ENCODE data around the gene PAK1. TPM values are rescaled to one million over a fixed set of nuclear protein-coding genes. Genes with fewer than 3 reads are reported as not detected.
A peak's percentile ranks its signal among the peaks of the same experiment; 100 is the strongest.

The PAK1 gene
- polyA plus RNA-seq, 3 donors from 2014 or later, result 13.3 to 19.1 (median 18.3) TPM

- H3K4me3 Mint-ChIP-seq, result no peak overlapping the region
- DNase-seq, result no peak
- H3K36me3 Mint-ChIP-seq, result no peaks in the 10 kb centered on the region
- no peaks in the 10 kb centered on the region for H3K9me3 Mint-ChIP-seq
- H3K4me1 Mint-ChIP-seq, result no peaks in the 10 kb centered on the region
- H3K27ac Mint-ChIP-seq, result no peak overlapping the region
- peaks cover 0 to 1% (median 1%) of the 10 kb centered on the region in 3 donors for H3K27me3 Mint-ChIP-seq (ENCODE audit: low read depth in 3 of 3)
Observed at GRCh38 chr11:77418971-77419597, 54.8 kb downstream of the PAK1 start.

GRCh38 chr11:77418155-77418970, 55.5 kb downstream of the PAK1 start:
- Mint-ChIP-seq H3K4me3 (no peak overlapping the region), H3K9me3 (no peaks in the 10 kb centered on the region), H3K36me3 (no peaks in the 10 kb centered on the region), H3K27me3 (ENCODE audit: low read depth in 3 of 3) (peaks cover 0 to 1% (median 1%) of the 10 kb centered on the region in 3 donors), H3K27ac (no peak overlapping the region), H3K4me1 (no peaks in the 10 kb centered on the region)
- DNase-seq, result no peak

- H3K27me3 Mint-ChIP-seq (ENCODE audit: low read depth in 3 of 3), result peaks cover 0 to 3% (median 1%) of the 10 kb centered on the region in 3 donors
- H3K27ac Mint-ChIP-seq, result no peak overlapping the region
- H3K4me3 Mint-ChIP-seq, result no peak overlapping the region
- no peaks in the 10 kb centered on the region for H3K36me3 Mint-ChIP-seq
- H3K9me3 Mint-ChIP-seq, result no peaks in the 10 kb centered on the region
- peaks cover 10 to 16% of the 10 kb centered on the region in 2 donors for H3K4me1 Mint-ChIP-seq
- DNase-seq, result no peak
Observed at GRCh38 chr11:77416357-77416756, 57.5 kb downstream of the PAK1 start.

DNA sequence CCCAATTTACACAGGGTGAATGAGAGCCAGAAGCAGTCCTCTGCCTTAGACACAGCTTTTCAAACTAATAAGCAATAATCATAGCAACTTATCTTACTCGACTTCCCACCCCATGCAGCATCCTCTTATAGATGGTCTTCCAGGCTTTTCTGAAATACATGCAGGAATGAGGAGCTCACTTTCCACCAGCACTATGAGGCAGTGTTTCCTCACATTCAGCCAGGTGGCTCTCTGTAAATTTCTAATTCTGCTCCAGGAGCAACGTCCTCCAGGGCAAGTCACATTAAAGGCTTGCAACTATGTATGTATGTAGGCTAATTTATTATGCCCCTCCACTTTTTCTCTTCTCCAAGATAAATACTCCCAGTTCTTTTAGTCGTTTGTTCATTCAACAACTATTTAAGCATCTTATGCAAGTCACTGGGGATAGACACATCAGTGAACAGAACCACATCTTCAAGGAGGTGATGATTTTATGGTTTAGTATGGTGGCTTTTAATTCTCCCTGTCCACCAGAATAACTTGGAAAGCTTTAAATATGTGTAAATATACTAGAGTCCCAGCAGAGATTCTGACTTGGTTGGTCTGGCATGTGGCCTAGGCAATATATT, 59.9 kb downstream of the PAK1 start:
- no peak overlapping the region for H3K27ac Mint-ChIP-seq
- peaks cover 26 to 36% of the 10 kb centered on the region in 2 donors for H3K4me1 Mint-ChIP-seq
- H3K27me3 Mint-ChIP-seq (ENCODE audit: low read depth in 3 of 3), result peaks cover 0 to 3% (median 0%) of the 10 kb centered on the region in 3 donors
- DNase-seq, result no peak
- H3K4me3 Mint-ChIP-seq, result no peak overlapping the region
- no peaks in the 10 kb centered on the region for H3K9me3 Mint-ChIP-seq
- H3K36me3 Mint-ChIP-seq, result no peaks in the 10 kb centered on the region

GRCh38 chr11:77412814-77413213, 61.1 kb downstream of the PAK1 start:
- Mint-ChIP-seq H3K36me3 (no peaks in the 10 kb centered on the region), H3K4me3 (peak overlapping the region; percentile 1 to 65 (median 36)), H3K4me1 (peaks cover 26 to 36% of the 10 kb centered on the region in 2 donors), H3K27ac (peak overlapping the region in 2 of 6 donors; percentile 47 to 50), H3K27me3 (ENCODE audit: low read depth in 3 of 3) (peaks cover 0 to 3% (median 0%) of the 10 kb centered on the region in 3 donors), H3K9me3 (no peaks in the 10 kb centered on the region)
- DNase-seq, result no peak

GRCh38 chr11:77411717-77412441, 62.0 kb downstream of the PAK1 start:
- Mint-ChIP-seq H3K27ac (peak overlapping the region; percentile 75 to 92 (median 86)), H3K36me3 (no peaks in the 10 kb centered on the region), H3K27me3 (ENCODE audit: low read depth in 3 of 3) (peaks cover 0 to 3% (median 0%) of the 10 kb centered on the region in 3 donors), H3K4me1 (peaks cover 26 to 36% of the 10 kb centered on the region in 2 donors), H3K9me3 (no peaks in the 10 kb centered on the region), H3K4me3 (peak overlapping the region; percentile 83 to 96 (median 91))
- peak; percentile 56 to 69 (median 66) for DNase-seq

DNA sequence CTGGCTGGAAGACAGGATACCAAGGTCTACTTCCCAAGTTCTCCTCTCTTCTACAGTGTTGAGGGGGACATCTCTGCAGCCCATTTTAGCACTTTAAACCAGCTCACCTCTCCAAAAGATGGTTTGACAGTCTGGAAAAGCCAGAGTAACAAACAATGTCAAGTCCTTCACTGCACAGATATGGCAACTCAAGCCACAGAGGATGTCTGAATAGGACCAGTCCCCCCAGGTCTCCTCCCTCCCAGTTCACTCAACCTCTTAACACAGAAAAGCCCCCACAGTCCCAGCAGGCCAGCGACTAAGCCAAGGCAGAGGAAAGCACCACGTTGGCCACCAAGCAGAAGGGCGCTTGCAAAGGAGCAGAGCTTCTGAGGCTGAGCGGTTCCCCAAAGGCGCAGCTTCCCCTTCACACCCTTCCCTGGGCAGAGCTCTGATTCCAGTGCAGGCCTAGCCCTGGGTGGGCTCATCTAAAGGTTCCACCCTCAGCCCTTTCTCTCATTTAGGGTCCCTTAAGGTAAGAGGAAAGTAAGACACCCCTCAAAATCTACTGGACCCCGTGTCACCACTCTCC, 62.7 kb downstream of the PAK1 start:
- Mint-ChIP-seq H3K9me3 (no peaks in the 10 kb centered on the region), H3K4me3 (peak overlapping the region; percentile 83 to 96 (median 91)), H3K27ac (peak overlapping the region; percentile 66 to 92 (median 76)), H3K27me3 (ENCODE audit: low read depth in 3 of 3) (peaks cover 0 to 3% (median 0%) of the 10 kb centered on the region in 3 donors), H3K36me3 (no peaks in the 10 kb centered on the region), H3K4me1 (peaks cover 26 to 36% of the 10 kb centered on the region in 2 donors)
- DNase-seq, result no peak

DNA sequence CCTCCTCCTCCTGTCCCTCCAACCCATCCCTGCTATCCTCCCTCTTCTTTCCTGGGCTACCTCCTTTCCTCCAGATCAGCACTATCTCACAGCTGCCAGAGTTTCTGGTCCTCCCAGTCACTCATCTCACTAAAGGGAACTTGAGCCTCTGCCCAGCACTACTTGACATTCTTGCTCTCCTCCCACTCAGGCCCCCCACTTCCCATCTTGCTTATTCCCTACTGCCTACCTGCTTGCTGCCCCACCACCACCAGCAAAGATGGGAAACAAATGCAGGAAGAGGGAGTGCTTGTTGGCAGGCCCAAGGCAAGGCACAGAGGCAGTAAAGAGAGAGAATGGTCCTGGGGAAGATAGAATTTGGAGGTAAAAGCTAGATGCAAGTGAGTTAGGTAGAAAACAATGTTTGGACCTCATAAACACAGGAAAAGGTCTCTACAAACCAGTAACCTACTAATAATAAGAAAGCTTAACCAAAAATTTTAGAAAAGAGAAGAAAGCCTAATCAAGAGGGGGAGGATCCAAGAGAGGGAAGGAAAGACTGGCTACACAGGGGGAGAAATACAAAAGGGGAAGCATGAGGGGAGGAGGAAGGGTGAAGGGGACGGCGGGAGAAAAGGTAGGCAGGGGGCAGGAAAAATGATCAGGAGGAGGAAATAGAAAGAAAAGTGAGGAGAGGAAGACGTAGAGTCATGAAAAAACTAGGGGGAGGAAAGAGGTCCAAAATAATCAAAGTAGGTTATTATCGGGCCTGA, 63.6 kb downstream of the PAK1 start:
- peaks cover 26 to 36% of the 10 kb centered on the region in 2 donors for H3K4me1 Mint-ChIP-seq
- H3K4me3 Mint-ChIP-seq, result peak overlapping the region; percentile 1 to 96 (median 83)

GRCh38 chr11:77409046-77409445, 64.8 kb downstream of the PAK1 start:
- H3K4me3 Mint-ChIP-seq, result no peak overlapping the region
- DNase-seq, result no peak
- no peaks in the 10 kb centered on the region for H3K9me3 Mint-ChIP-seq
- H3K27me3 Mint-ChIP-seq (ENCODE audit: low read depth in 3 of 3), result peaks cover 0 to 1% (median 0%) of the 10 kb centered on the region in 3 donors
- no peaks in the 10 kb centered on the region for H3K36me3 Mint-ChIP-seq
- H3K4me1 Mint-ChIP-seq, result peaks cover 26 to 36% of the 10 kb centered on the region in 2 donors
- H3K27ac Mint-ChIP-seq, result no peak overlapping the region

More for the DNA sequence above, 63.6 kb downstream of the PAK1 start:
- no peak for DNase-seq
- Mint-ChIP-seq H3K36me3 (no peaks in the 10 kb centered on the region), H3K27ac (peak overlapping the region in 3 of 6 donors; percentile 36 to 75 (median 66)), H3K9me3 (no peaks in the 10 kb centered on the region), H3K27me3 (ENCODE audit: low read depth in 3 of 3) (peaks cover 0 to 3% (median 0%) of the 10 kb centered on the region in 3 donors)

DNA sequence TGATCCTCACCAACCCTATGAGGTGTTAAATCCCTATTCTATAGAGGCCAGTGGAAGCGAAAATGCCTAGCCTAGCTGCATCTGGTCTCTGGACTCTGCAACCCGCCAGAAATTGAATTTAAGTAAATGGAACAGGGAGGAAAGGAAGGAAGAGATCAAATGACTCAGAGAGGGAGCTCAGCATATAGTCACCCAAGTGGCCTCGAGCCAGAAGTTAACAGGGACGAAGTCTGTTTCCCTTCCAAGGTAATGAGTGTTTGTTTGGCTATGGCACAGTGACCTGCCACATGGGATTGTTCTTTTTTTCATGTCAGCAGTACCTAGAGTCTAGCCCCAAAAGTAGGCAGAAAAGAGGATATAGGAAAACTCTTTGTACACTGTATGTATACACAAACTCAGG, 66.3 kb downstream of the PAK1 start:
- Mint-ChIP-seq H3K4me1 (peaks cover 25 to 32% of the 10 kb centered on the region in 2 donors), H3K4me3 (no peak overlapping the region)

GRCh38 chr11:77406396-77406795, 67.5 kb downstream of the PAK1 start:
- H3K4me1 Mint-ChIP-seq, result peaks cover 16 to 20% of the 10 kb centered on the region in 2 donors

More for the DNA sequence above, 66.3 kb downstream of the PAK1 start:
- Mint-ChIP-seq H3K27me3 (ENCODE audit: low read depth in 3 of 3) (peaks cover 0 to 1% (median 0%) of the 10 kb centered on the region in 3 donors), H3K36me3 (peaks cover 0 to 6% (median 0%) of the 10 kb centered on the region in 3 donors), H3K9me3 (no peaks in the 10 kb centered on the region), H3K27ac (peak overlapping the region in 1 of 6 donors; percentile 18)
- DNase-seq, result no peak

DNA sequence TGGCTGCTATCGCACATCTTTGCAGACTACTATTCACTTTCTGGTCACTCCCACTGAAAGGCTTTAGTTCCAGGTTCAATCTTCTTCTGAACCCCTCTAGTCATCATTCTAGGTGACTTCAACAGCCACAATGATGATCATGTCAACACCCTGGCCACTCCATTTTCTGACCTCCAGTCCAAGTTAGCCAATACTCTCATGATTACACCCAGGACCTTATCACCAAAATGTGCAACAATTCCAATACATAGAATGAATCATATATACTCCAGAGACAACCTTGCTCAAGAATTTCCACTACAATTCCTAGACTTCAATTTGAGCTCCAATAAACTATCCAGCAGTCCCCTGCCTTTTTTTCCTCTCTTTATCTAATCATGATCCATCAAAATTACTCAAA, 70.7 kb downstream of the PAK1 start:
- H3K4me3 Mint-ChIP-seq, result no peak overlapping the region
- no peak overlapping the region for H3K27ac Mint-ChIP-seq
- H3K9me3 Mint-ChIP-seq, result no peaks in the 10 kb centered on the region

More at GRCh38 chr11:77406396-77406795, 67.5 kb downstream of the PAK1 start:
- Mint-ChIP-seq H3K27ac (no peak overlapping the region), H3K4me3 (no peak overlapping the region), H3K9me3 (no peaks in the 10 kb centered on the region), H3K36me3 (peaks cover 0 to 6% (median 0%) of the 10 kb centered on the region in 3 donors), H3K27me3 (ENCODE audit: low read depth in 3 of 3) (no peaks in the 10 kb centered on the region)
- DNase-seq, result no peak

More for the DNA sequence above, 70.7 kb downstream of the PAK1 start:
- peaks cover 0 to 6% (median 3%) of the 10 kb centered on the region in 3 donors for H3K36me3 Mint-ChIP-seq
- H3K27me3 Mint-ChIP-seq (ENCODE audit: low read depth in 3 of 3), result no peaks in the 10 kb centered on the region
- DNase-seq, result no peak
- no peaks in the 10 kb centered on the region for H3K4me1 Mint-ChIP-seq

All from immature natural killer cell (primary cell).